ENCODE measurements around the gene C1QTNF9B.
"Not testable (repeated sequence)": the region's sequence is repeated elsewhere in the genome, so short reads cannot be mapped to it uniquely, and the experiment has no call there.

C1QTNF9B gene
- 0 reads per million in 3 donors for total RNA-seq

GRCh38 chr13:23897452-23897919 is at the start of gene C1QTNF9B:
TSS of gene C1QTNF9B (minus strand) at chr13:23897502.
- H3K36me3 ChIP-seq (ENCODE audit: control insufficient read depth, insufficient read depth, low read length); H3K4me1 ChIP-seq (ENCODE audit: control insufficient read depth, insufficient read depth, low read length, poor library complexity, severe bottlenecking); H3K9me3 ChIP-seq (ENCODE audit: control insufficient read depth, low read length); H3K27me3 ChIP-seq (replicated peaks; ENCODE audit: control insufficient read depth, insufficient read depth, low read length, poor library complexity, severe bottlenecking); H3K4me3 ChIP-seq (ENCODE audit: insufficient read depth, low read depth, low read length, poor library complexity, severe bottlenecking); DNase-seq; H3K27ac ChIP-seq (ENCODE audit: insufficient read depth, low read length, poor library complexity, severe bottlenecking): not testable (repeated sequence)

DNA sequence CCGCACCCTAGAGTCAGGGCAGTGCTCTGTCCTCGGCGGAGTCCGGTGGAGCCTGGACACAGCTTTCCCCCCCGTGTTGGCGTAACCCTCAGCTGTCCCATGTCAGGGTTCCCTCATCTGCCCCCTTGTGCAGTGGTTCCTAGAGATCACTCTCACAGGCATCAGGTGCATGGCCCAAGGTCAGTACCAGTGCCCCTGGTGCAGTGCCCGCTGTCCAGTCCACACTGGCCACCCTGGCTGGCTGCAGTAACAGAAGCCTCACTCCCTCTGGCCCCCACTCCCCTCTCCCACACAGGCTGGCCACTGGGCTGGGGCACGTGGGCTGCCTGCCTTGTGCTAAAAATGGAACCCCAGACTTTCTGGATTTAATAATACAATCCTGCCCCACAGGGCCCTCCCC is 49.6 kb upstream of the C1QTNF9B start:
- Histone ChIP-seq H3K4me3 (ENCODE audit: insufficient read depth, low read depth, low read length, poor library complexity, severe bottlenecking) (no peak overlapping the region), H3K27ac (ENCODE audit: insufficient read depth, low read length, poor library complexity, severe bottlenecking) (no peak overlapping the region), H3K27me3 (replicated peaks; ENCODE audit: control insufficient read depth, insufficient read depth, low read length, poor library complexity, severe bottlenecking) (no peaks in the 10 kb centered on the region), H3K36me3 (ENCODE audit: control insufficient read depth, insufficient read depth, low read length) (no peaks in the 10 kb centered on the region), H3K4me1 (ENCODE audit: control insufficient read depth, insufficient read depth, low read length, poor library complexity, severe bottlenecking) (no peaks in the 10 kb centered on the region), H3K9me3 (ENCODE audit: control insufficient read depth, low read length) (no peaks in the 10 kb centered on the region)
- no peak for DNase-seq

- Histone ChIP-seq H3K9me3 (ENCODE audit: control insufficient read depth, low read length) (no peaks in the 10 kb centered on the region), H3K4me1 (ENCODE audit: control insufficient read depth, insufficient read depth, low read length, poor library complexity, severe bottlenecking) (no peaks in the 10 kb centered on the region), H3K27me3 (replicated peaks; ENCODE audit: control insufficient read depth, insufficient read depth, low read length, poor library complexity, severe bottlenecking) (no peaks in the 10 kb centered on the region), H3K4me3 (ENCODE audit: insufficient read depth, low read depth, low read length, poor library complexity, severe bottlenecking) (no peak overlapping the region), H3K36me3 (ENCODE audit: control insufficient read depth, insufficient read depth, low read length) (no peaks in the 10 kb centered on the region), H3K27ac (ENCODE audit: insufficient read depth, low read length, poor library complexity, severe bottlenecking) (no peak overlapping the region)
- DNase-seq = no peak
Observed at GRCh38 chr13:23946067-23946466, 48.8 kb upstream of the C1QTNF9B start.

DNA sequence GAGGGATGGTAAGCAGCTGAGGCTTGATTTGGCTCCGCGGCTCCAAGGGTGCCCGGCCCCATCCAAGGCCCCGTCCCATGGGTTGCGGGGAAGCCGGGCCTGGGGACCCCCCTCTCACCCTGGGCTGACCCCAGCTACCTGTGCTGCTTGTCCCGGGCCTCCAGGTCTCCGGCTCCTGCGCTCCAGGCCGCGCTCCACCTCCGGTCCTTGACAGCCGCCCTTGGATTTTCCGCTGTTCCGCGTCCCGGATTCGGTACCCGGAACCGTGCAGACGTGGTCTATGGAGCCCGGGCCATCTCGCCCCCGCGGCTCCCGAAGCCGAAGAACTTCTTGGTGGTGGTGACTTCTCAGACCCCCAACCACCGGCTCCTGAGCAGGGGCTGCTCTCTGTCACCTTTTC is 48.3 kb upstream of the C1QTNF9B start:
- Histone ChIP-seq H3K27me3 (replicated peaks; ENCODE audit: control insufficient read depth, insufficient read depth, low read length, poor library complexity, severe bottlenecking) (no peaks in the 10 kb centered on the region), H3K27ac (ENCODE audit: insufficient read depth, low read length, poor library complexity, severe bottlenecking) (no peak overlapping the region), H3K36me3 (ENCODE audit: control insufficient read depth, insufficient read depth, low read length) (no peaks in the 10 kb centered on the region), H3K4me1 (ENCODE audit: control insufficient read depth, insufficient read depth, low read length, poor library complexity, severe bottlenecking) (no peaks in the 10 kb centered on the region), H3K4me3 (ENCODE audit: insufficient read depth, low read depth, low read length, poor library complexity, severe bottlenecking) (no peak overlapping the region), H3K9me3 (ENCODE audit: control insufficient read depth, low read length) (no peaks in the 10 kb centered on the region)
- no peak for DNase-seq

DNA sequence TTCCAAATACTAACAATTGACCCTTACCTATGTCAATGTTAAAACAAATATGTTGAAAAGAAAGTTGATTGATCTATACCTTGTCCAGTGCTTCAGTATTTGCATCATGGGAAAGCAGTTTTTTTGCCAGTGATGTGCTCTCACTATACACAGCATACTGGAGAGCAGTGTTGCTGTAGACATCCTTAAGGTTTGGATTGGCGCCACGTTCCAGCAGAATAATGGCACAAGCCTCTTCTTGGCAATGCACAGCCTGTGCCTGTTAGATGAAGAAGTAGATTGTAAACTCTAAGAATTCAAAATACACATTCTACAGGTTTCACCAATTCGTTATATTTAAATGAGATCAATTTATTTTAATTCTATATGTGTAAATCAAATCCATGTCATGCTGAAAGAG is 43.9 kb upstream of the C1QTNF9B start:
- Histone ChIP-seq H3K9me3 (ENCODE audit: control insufficient read depth, low read length) (no peaks in the 10 kb centered on the region), H3K4me1 (ENCODE audit: control insufficient read depth, insufficient read depth, low read length, poor library complexity, severe bottlenecking) (no peaks in the 10 kb centered on the region), H3K27me3 (replicated peaks; ENCODE audit: control insufficient read depth, insufficient read depth, low read length, poor library complexity, severe bottlenecking) (no peaks in the 10 kb centered on the region), H3K27ac (ENCODE audit: insufficient read depth, low read length, poor library complexity, severe bottlenecking) (no peak overlapping the region), H3K4me3 (ENCODE audit: insufficient read depth, low read depth, low read length, poor library complexity, severe bottlenecking) (no peak overlapping the region), H3K36me3 (ENCODE audit: control insufficient read depth, insufficient read depth, low read length) (no peaks in the 10 kb centered on the region)
- DNase-seq = no peak

- H3K27ac ChIP-seq (ENCODE audit: insufficient read depth, low read length, poor library complexity, severe bottlenecking); H3K36me3 ChIP-seq (ENCODE audit: control insufficient read depth, insufficient read depth, low read length); H3K4me1 ChIP-seq (ENCODE audit: control insufficient read depth, insufficient read depth, low read length, poor library complexity, severe bottlenecking); H3K27me3 ChIP-seq (replicated peaks; ENCODE audit: control insufficient read depth, insufficient read depth, low read length, poor library complexity, severe bottlenecking); H3K4me3 ChIP-seq (ENCODE audit: insufficient read depth, low read depth, low read length, poor library complexity, severe bottlenecking); DNase-seq; H3K9me3 ChIP-seq (ENCODE audit: control insufficient read depth, low read length): not testable (repeated sequence)
Observed at GRCh38 chr13:23939666-23940065, 42.4 kb upstream of the C1QTNF9B start.

GRCh38 chr13:23934520-23934919 is 37.2 kb upstream of the C1QTNF9B start:
- H3K27ac ChIP-seq (ENCODE audit: insufficient read depth, low read length, poor library complexity, severe bottlenecking) = no peak overlapping the region
- peaks cover 6% of the 10 kb centered on the region for H3K27me3 ChIP-seq (replicated peaks; ENCODE audit: control insufficient read depth, insufficient read depth, low read length, poor library complexity, severe bottlenecking)
- no peaks in the 10 kb centered on the region for H3K36me3 ChIP-seq (ENCODE audit: control insufficient read depth, insufficient read depth, low read length)
- no peak for DNase-seq
- no peaks in the 10 kb centered on the region for H3K4me1 ChIP-seq (ENCODE audit: control insufficient read depth, insufficient read depth, low read length, poor library complexity, severe bottlenecking)
- no peak overlapping the region for H3K4me3 ChIP-seq (ENCODE audit: insufficient read depth, low read depth, low read length, poor library complexity, severe bottlenecking)
- H3K9me3 ChIP-seq (ENCODE audit: control insufficient read depth, low read length) = no peaks in the 10 kb centered on the region

DNA sequence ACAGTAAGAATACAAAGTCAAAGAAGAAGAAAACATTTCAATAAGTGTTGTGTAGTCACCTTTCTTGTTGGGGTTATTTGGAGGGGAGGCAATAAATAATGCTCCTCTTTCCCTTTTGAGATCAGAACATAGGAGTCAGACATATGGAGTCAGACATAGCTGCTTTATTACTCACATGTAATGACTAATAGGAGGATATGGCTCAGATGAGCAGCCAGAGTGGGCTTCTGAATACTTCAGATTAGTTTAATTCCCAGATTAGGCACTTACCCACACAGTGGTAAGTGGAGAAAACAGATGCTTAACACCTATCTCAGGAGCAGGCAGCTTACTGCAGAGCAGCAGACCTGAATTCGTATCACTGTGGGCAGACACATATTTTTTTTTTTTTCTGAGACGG is 31.7 kb upstream of the C1QTNF9B start:
- Histone ChIP-seq H3K4me1 (ENCODE audit: control insufficient read depth, insufficient read depth, low read length, poor library complexity, severe bottlenecking) (no peaks in the 10 kb centered on the region), H3K9me3 (ENCODE audit: control insufficient read depth, low read length) (no peaks in the 10 kb centered on the region), H3K27ac (ENCODE audit: insufficient read depth, low read length, poor library complexity, severe bottlenecking) (no peak overlapping the region), H3K4me3 (ENCODE audit: insufficient read depth, low read depth, low read length, poor library complexity, severe bottlenecking) (no peak overlapping the region), H3K27me3 (replicated peaks; ENCODE audit: control insufficient read depth, insufficient read depth, low read length, poor library complexity, severe bottlenecking) (no peaks in the 10 kb centered on the region), H3K36me3 (ENCODE audit: control insufficient read depth, insufficient read depth, low read length) (no peaks in the 10 kb centered on the region)
- no peak for DNase-seq

DNA sequence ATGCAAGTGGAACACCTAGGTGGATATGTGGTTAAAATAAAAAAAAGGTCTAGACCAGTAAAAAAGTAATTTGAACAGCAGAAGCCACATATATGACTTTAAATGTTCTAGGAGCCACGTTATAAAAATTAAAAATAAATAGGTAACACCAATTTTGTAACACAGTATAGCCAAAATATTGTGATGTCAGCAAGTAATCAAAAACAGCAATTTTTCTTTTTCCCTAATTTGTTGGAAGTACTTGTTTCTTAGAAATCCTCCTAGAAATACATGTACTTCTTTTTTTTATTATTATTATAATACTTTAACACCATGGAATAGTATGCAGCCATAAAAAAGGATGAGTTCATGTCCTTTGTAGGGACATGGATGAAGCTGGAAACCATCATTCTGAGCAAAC is 25.7 kb upstream of the C1QTNF9B start:
- no peak overlapping the region for H3K27ac ChIP-seq (ENCODE audit: insufficient read depth, low read length, poor library complexity, severe bottlenecking)
- H3K36me3 ChIP-seq (ENCODE audit: control insufficient read depth, insufficient read depth, low read length) = no peaks in the 10 kb centered on the region
- no peaks in the 10 kb centered on the region for H3K9me3 ChIP-seq (ENCODE audit: control insufficient read depth, low read length)
- H3K4me3 ChIP-seq (ENCODE audit: insufficient read depth, low read depth, low read length, poor library complexity, severe bottlenecking) = no peak overlapping the region
- H3K4me1 ChIP-seq (ENCODE audit: control insufficient read depth, insufficient read depth, low read length, poor library complexity, severe bottlenecking) = no peaks in the 10 kb centered on the region
- no peaks in the 10 kb centered on the region for H3K27me3 ChIP-seq (replicated peaks; ENCODE audit: control insufficient read depth, insufficient read depth, low read length, poor library complexity, severe bottlenecking)
- DNase-seq = no peak

GRCh38 chr13:23922005-23922932 is 25.0 kb upstream of the C1QTNF9B start:
- no peaks in the 10 kb centered on the region for H3K36me3 ChIP-seq (ENCODE audit: control insufficient read depth, insufficient read depth, low read length)
- no peak for DNase-seq
- H3K27me3 ChIP-seq (replicated peaks; ENCODE audit: control insufficient read depth, insufficient read depth, low read length, poor library complexity, severe bottlenecking) = no peaks in the 10 kb centered on the region
- no peak overlapping the region for H3K27ac ChIP-seq (ENCODE audit: insufficient read depth, low read length, poor library complexity, severe bottlenecking)
- no peaks in the 10 kb centered on the region for H3K9me3 ChIP-seq (ENCODE audit: control insufficient read depth, low read length)
- no peaks in the 10 kb centered on the region for H3K4me1 ChIP-seq (ENCODE audit: control insufficient read depth, insufficient read depth, low read length, poor library complexity, severe bottlenecking)
- no peak overlapping the region for H3K4me3 ChIP-seq (ENCODE audit: insufficient read depth, low read depth, low read length, poor library complexity, severe bottlenecking)
